Nephron (organoid): ENCODE data around the gene FXYD6.
A peak's percentile ranks its signal among the peaks of the same experiment; 100 is the strongest.

Experiments used
- H3K27ac Mint-ChIP-seq, 3 experiments: 2 replicates each; pipeline ENCODE4 v1.8.0; 2020; ENCODE audit warnings: mixed read lengths in 3 of 3, mild to moderate bottlenecking in 2 of 3, moderate library complexity in 1 of 3
- H3K27me3 Mint-ChIP-seq: 2 replicates; pipeline ENCODE4 v1.8.0; 2021; ENCODE audit warnings: low read depth, mild to moderate bottlenecking, moderate library complexity, mixed read lengths
- H3K36me3 Mint-ChIP-seq: 2 replicates; pipeline ENCODE4 v1.8.0; 2020; ENCODE audit warnings: low read depth, mixed read lengths
- H3K4me1 Mint-ChIP-seq: 2 replicates; pipeline ENCODE4 v1.8.0; 2020; ENCODE audit warnings: mixed read lengths
- H3K4me3 Mint-ChIP-seq, 3 experiments: 2 replicates each; pipeline ENCODE4 v1.8.0; 2020; ENCODE audit warnings: mild to moderate bottlenecking in 3 of 3, mixed read lengths in 3 of 3, moderate library complexity in 2 of 3
- H3K9me3 Mint-ChIP-seq: 2 replicates; pipeline ENCODE4 v1.8.0; 2020; ENCODE audit warnings: mixed read lengths
- CTCF ChIP-seq, 3 experiments: fragments of 200-600 bp; sonication (generic); IDR thresholded peaks; one replicate each; pipeline ENCODE4 v1.5.0; 2021; ENCODE audit warnings: antibody characterized with exemption in 3 of 3; ENCODE audit not compliant: unreplicated experiment in 3 of 3

FXYD6 gene

GRCh38 chr11:117819096-117820040, 57.1 kb downstream of the FXYD6 start:
- H3K27ac Mint-ChIP-seq = peak overlapping the region; percentile 77 to 99 (median 95)
- H3K36me3 Mint-ChIP-seq = peaks cover 4% of the 10 kb centered on the region
- H3K4me3 Mint-ChIP-seq = peak overlapping the region; percentile 12 to 29 (median 18)
- peak; percentile 66 to 74 (median 73) for TF ChIP-seq CTCF (IDR thresholded peaks at IDR 0.05; ENCODE audit: unreplicated experiment in 3 of 3)
- H3K4me1 Mint-ChIP-seq = peaks cover 57% of the 10 kb centered on the region
- no peaks in the 10 kb centered on the region for H3K27me3 Mint-ChIP-seq
- no peaks in the 10 kb centered on the region for H3K9me3 Mint-ChIP-seq

GRCh38 chr11:117818041-117818873, 58.2 kb downstream of the FXYD6 start:
- Mint-ChIP-seq H3K27ac (peak overlapping the region; percentile 92 to 99 (median 95)), H3K27me3 (no peaks in the 10 kb centered on the region), H3K9me3 (no peaks in the 10 kb centered on the region), H3K4me3 (peak overlapping the region; percentile 78 to 84 (median 83)), H3K36me3 (peaks cover 4% of the 10 kb centered on the region), H3K4me1 (peaks cover 56% of the 10 kb centered on the region)
- peak in 1 of 3 experiments; percentile 39 for TF ChIP-seq CTCF (IDR thresholded peaks at IDR 0.05; ENCODE audit: unreplicated experiment in 3 of 3)

GRCh38 chr11:117817368-117818040, 59.0 kb downstream of the FXYD6 start:
- H3K36me3 Mint-ChIP-seq = peaks cover 4% of the 10 kb centered on the region
- peak overlapping the region; percentile 92 to 99 (median 95) for H3K27ac Mint-ChIP-seq
- peak; percentile 98 to 100 (median 99) for TF ChIP-seq CTCF (IDR thresholded peaks at IDR 0.05; ENCODE audit: unreplicated experiment in 3 of 3)
- no peaks in the 10 kb centered on the region for H3K27me3 Mint-ChIP-seq
- H3K9me3 Mint-ChIP-seq = no peaks in the 10 kb centered on the region
- H3K4me3 Mint-ChIP-seq = peak overlapping the region; percentile 78 to 84 (median 83)
- H3K4me1 Mint-ChIP-seq = peaks cover 57% of the 10 kb centered on the region

- Mint-ChIP-seq H3K4me1 (peaks cover 62% of the 10 kb centered on the region), H3K9me3 (no peaks in the 10 kb centered on the region), H3K4me3 (peak overlapping the region; percentile 78 to 84 (median 83)), H3K27ac (peak overlapping the region; percentile 93 to 99 (median 95)), H3K36me3 (peaks cover 2% of the 10 kb centered on the region), H3K27me3 (no peaks in the 10 kb centered on the region)
- TF ChIP-seq CTCF (IDR thresholded peaks at IDR 0.05; ENCODE audit: unreplicated experiment in 3 of 3) = no peak
Observed at GRCh38 chr11:117816846-117817367, 59.6 kb downstream of the FXYD6 start.

GRCh38 chr11:117816151-117816741, 60.2 kb downstream of the FXYD6 start:
- Mint-ChIP-seq H3K4me1 (peaks cover 66% of the 10 kb centered on the region), H3K27ac (peak overlapping the region; percentile 93 to 99 (median 95)), H3K27me3 (no peaks in the 10 kb centered on the region), H3K36me3 (no peaks in the 10 kb centered on the region), H3K4me3 (peak overlapping the region; percentile 50 to 71 (median 67)), H3K9me3 (no peaks in the 10 kb centered on the region)
- TF ChIP-seq CTCF (IDR thresholded peaks at IDR 0.05; ENCODE audit: unreplicated experiment in 3 of 3) = no peak
